HG03575 (cell line): ENCODE results near the gene FASN.

Experiments used
- ATAC-seq: cut with Tn5 transposase; IDR thresholded peaks from one replicate; pipeline ENCODE4 v1.9.1; 2021; ENCODE audit not compliant: unreplicated experiment, insufficient number of reproducible peaks, low FRiP score; ENCODE audit errors: extremely low read depth

The FASN gene

GRCh38 chr17:82091264-82092066 is 6.6 kb downstream of the FASN start:
- ATAC-seq: no peak

GRCh38 chr17:82090549-82091263 is 7.3 kb downstream of the FASN start:
- no peak for ATAC-seq

GRCh38 chr17:82089723-82090548 is 8.1 kb downstream of the FASN start:
- ATAC-seq: no peak

- no peak for ATAC-seq
Measured at GRCh38 chr17:82088838-82089722, 9.0 kb downstream of the FASN start.

GRCh38 chr17:82087961-82088837 is 9.8 kb downstream of the FASN start:
- ATAC-seq: no peak

- no peak for ATAC-seq
Measured at GRCh38 chr17:82086941-82087906, 10.8 kb downstream of the FASN start.

- no peak for ATAC-seq
Measured at GRCh38 chr17:82085931-82086764, 11.9 kb downstream of the FASN start.

GRCh38 chr17:82085031-82085861 is 12.8 kb downstream of the FASN start:
- ATAC-seq: no peak

GRCh38 chr17:82084373-82085030 is 13.5 kb downstream of the FASN start:
- no peak for ATAC-seq

- no peak for ATAC-seq
Measured at GRCh38 chr17:82083533-82084359, 14.3 kb downstream of the FASN start.

- no peak for ATAC-seq
Measured at GRCh38 chr17:82083009-82083408, 15.0 kb downstream of the FASN start.

- no peak for ATAC-seq
Measured at GRCh38 chr17:82082456-82082855, 15.6 kb downstream of the FASN start.

GRCh38 chr17:82081966-82082365 is 16.1 kb downstream of the FASN start:
- no peak for ATAC-seq

- ATAC-seq: no peak
Measured at GRCh38 chr17:82081546-82081945, 16.5 kb downstream of the FASN start.
